HG03103 (cell line): ENCODE data around the gene AFP.

ENCODE experiments used
- ATAC-seq: cut with Tn5 transposase; IDR thresholded peaks from one replicate; pipeline ENCODE4 v1.9.1; 2021; ENCODE audit warnings: low read depth; ENCODE audit not compliant: unreplicated experiment

Gene AFP

GRCh38 chr4:73413294-73413755 is 22.7 kb upstream of the AFP start:
- no peak for ATAC-seq

DNA sequence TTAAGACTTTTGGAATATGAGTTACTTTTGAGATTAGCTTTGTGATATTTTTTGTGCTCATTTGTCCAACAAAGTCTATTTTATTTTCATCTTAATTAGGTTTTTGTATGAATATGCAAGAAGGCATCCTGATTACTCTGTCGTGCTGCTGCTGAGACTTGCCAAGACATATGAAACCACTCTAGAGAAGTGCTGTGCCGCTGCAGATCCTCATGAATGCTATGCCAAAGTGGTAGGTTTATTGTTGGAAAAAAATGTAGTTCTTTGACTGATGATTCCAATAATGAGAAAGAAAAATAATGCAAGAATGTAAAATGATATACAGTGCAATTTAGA is 21.1 kb upstream of the AFP start:
- no peak for ATAC-seq

DNA sequence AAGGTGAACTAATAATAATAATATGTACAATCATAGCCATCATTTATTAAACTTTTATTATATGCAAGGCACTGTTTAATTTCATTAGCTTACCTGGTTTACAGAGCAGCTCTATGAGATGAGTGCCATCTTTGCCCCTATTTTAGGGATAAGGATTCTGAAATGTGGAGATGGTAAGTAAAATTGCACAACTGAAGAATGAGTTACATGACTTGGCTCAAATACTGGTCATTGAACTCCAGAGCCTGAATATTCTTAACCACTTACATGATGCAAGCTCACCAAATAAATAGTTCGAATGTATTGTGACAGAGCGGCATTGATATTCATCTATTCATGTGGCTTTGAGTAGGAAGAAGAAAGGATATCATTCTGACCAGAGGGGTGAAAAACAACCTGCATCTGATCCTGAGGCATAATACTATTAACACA is 20.2 kb upstream of the AFP start:
- ATAC-seq, result no peak

DNA sequence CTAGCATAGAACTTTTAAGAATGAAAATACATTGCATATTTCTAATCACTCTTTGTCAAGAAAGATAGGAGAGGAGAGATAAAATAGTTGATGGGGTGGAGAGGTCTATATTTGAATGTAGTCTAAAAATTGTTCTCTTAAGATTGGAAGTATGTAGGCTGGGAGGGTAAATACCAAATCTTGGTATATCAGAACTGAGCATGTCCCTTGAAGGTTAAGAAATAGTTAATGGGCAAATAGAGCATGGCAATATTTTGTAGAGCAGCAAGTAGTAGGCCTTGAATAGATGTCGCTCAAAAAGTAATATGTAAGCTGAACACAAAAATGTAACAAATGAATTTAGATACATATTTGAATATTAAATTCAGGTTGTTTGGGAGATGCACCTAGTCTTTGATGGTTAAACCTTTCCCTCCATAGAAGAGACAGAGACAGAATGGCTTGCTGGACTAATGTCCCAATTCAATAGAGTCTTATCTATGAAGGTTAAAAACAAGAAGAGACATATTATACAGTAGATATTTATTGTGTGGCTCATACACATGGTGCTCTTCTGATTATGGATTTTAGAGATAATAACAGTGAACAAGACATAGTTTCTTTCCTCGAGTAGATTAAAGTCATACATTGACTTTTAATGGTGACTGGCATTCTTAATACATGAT is 19.5 kb upstream of the AFP start:
- no peak for ATAC-seq

DNA sequence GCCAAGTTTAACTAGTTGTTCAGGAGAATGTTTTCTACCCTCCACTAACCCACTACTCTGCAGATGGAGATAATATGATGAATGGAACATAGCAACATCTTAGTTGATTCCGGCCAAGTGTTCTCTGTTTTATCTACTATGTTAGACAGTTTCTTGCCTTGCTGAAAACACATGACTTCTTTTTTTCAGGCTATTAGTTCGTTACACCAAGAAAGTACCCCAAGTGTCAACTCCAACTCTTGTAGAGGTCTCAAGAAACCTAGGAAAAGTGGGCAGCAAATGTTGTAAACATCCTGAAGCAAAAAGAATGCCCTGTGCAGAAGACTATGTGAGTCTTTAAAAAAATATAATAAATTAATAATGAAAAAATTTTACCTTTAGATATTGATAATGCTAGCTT is 18.7 kb upstream of the AFP start:
- no peak for ATAC-seq

- no peak for ATAC-seq
Observed at GRCh38 chr4:73417973-73418372, 18.0 kb upstream of the AFP start.

DNA sequence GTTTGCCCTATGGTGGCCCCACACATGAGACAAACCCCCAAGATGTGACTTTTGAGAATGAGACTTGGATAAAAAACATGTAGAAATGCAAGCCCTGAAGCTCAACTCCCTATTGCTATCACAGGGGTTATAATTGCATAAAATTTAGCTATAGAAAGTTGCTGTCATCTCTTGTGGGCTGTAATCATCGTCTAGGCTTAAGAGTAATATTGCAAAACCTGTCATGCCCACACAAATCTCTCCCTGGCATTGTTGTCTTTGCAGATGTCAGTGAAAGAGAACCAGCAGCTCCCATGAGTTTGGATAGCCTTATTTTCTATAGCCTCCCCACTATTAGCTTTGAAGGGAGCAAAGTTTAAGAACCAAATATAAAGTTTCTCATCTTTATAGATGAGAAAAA is 17.3 kb upstream of the AFP start:
- ATAC-seq, result no peak

- ATAC-seq, result no peak
Observed at GRCh38 chr4:73419106-73420038, 16.6 kb upstream of the AFP start.

DNA sequence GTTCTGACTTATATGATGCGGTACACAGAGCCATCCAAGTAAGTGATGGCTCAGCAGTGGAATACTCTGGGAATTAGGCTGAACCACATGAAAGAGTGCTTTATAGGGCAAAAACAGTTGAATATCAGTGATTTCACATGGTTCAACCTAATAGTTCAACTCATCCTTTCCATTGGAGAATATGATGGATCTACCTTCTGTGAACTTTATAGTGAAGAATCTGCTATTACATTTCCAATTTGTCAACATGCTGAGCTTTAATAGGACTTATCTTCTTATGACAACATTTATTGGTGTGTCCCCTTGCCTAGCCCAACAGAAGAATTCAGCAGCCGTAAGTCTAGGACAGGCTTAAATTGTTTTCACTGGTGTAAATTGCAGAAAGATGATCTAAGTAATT is 15.4 kb upstream of the AFP start:
- ATAC-seq, result no peak

DNA sequence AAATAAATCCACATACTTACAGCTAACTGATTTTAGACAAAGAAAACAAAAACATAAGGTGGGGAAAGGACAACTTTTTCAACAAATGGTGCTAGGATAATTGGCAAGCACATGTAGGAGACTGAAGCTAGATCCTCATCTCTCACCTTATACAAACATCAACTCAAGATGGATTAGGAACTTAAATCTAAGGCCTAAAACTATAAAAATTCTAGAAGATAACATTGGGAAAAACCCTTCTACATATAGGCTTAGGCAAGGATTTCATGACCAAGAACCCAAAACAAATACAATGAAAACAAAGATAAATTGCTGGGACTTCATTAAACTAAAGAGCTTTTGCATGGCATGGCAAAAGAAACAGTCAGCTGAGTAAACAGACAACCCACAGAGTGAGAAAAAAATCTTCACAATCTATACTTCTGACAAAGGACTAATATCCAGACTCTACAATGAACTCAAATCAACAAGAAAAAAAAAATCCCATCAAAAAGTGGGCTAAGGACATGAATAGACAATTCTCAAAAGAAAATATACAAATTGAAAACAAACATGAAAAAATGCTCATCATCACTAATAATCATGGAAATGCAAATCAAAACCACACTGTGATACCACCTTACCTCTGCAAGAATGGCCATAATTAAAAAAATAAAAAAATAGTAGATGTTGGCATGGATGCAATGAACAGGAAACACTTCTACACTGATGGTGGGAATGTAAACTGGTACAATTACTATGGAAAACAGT is 14.1 kb upstream of the AFP start:
- ATAC-seq, result no peak

GRCh38 chr4:73422458-73422752 is 13.6 kb upstream of the AFP start:
- no peak for ATAC-seq

DNA sequence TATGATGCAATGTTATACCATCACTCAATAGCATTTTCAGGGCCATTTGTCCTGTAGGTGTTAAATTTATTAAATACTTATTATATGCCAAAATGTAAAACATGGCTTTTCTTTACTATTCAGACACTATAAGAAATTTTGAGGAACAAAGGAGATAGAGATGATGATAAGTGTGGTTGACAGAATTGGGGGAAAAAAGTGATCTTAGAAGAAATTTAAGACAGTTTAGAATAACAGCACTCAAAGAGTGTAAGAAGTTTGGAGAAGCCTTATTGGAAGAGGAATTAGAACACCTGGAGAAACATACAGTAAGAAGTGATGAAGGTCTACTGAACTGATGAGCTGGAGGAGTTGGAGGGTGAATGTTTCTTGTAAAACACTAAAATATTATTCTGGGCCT is 12.8 kb upstream of the AFP start:
- no peak for ATAC-seq

GRCh38 chr4:73426666-73427065 is 9.4 kb upstream of the AFP start:
- ATAC-seq, result no peak

- ATAC-seq, result no peak
Observed at GRCh38 chr4:73429118-73429517, 6.9 kb upstream of the AFP start.

- ATAC-seq, result no peak
Observed at GRCh38 chr4:73429826-73430587, 6.0 kb upstream of the AFP start.

DNA sequence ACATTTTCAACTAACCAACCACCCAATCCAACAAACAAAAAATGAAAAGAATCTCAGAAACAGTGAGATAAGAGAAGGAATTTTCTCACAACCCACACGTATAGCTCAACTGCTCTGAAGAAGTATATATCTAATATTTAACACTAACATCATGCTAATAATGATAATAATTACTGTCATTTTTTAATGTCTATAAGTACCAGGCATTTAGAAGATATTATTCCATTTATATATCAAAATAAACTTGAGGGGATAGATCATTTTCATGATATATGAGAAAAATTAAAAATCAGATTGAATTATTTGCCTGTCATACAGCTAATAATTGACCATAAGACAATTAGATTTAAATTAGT is 4.2 kb upstream of the AFP start:
- ATAC-seq, result no peak

GRCh38 chr4:73432169-73433000 is 3.6 kb upstream of the AFP start:
- ATAC-seq, result no peak

DNA sequence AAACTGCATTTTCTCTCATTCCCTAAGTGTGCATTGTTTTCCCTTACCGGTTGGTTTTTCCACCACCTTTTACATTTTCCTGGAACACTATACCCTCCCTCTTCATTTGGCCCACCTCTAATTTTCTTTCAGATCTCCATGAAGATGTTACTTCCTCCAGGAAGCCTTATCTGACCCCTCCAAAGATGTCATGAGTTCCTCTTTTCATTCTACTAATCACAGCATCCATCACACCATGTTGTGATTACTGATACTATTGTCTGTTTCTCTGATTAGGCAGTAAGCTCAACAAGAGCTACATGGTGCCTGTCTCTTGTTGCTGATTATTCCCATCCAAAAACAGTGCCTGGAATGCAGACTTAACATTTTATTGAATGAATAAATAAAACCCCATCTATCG is 2.9 kb upstream of the AFP start:
- no peak for ATAC-seq

DNA sequence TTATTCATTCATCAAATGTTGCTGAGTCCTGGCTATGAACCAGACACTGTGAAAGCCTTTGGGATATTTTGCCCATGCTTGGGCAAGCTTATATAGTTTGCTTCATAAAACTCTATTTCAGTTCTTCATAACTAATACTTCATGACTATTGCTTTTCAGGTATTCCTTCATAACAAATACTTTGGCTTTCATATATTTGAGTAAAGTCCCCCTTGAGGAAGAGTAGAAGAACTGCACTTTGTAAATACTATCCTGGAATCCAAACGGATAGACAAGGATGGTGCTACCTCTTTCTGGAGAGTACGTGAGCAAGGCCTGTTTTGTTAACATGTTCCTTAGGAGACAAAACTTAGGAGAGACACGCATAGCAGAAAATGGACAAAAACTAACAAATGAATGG is 1.7 kb upstream of the AFP start:
- peak; percentile 72 for ATAC-seq
